GM19025 (cell line): ENCODE results near the gene TPST1.

Experiments used
- ATAC-seq: cut with Tn5 transposase; IDR thresholded peaks from one replicate; pipeline ENCODE4 v1.9.1; 2021; ENCODE audit warnings: mild to moderate bottlenecking, low read depth, moderate library complexity; ENCODE audit not compliant: unreplicated experiment

Gene TPST1

DNA sequence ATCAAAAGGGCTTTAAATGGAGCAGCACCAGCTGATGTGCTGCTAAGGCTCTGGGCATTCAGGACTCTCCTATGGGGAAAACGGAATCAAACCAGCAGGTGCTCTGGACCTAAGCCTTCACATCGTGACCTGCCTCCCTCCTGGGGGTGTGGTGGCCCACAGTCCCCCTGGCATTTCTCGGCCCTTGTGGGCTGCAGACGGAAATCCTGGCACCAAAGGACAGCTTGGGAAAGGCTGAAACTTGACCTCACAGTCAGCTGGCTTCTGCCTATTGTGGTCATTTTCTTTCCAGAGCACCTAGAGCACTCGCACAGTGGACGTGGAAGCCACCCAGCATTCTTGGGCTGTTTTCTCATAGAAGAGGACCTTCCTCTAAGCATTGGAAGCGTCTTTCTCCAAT, 74.8 kb downstream of the TPST1 start:
- ATAC-seq = no peak

DNA sequence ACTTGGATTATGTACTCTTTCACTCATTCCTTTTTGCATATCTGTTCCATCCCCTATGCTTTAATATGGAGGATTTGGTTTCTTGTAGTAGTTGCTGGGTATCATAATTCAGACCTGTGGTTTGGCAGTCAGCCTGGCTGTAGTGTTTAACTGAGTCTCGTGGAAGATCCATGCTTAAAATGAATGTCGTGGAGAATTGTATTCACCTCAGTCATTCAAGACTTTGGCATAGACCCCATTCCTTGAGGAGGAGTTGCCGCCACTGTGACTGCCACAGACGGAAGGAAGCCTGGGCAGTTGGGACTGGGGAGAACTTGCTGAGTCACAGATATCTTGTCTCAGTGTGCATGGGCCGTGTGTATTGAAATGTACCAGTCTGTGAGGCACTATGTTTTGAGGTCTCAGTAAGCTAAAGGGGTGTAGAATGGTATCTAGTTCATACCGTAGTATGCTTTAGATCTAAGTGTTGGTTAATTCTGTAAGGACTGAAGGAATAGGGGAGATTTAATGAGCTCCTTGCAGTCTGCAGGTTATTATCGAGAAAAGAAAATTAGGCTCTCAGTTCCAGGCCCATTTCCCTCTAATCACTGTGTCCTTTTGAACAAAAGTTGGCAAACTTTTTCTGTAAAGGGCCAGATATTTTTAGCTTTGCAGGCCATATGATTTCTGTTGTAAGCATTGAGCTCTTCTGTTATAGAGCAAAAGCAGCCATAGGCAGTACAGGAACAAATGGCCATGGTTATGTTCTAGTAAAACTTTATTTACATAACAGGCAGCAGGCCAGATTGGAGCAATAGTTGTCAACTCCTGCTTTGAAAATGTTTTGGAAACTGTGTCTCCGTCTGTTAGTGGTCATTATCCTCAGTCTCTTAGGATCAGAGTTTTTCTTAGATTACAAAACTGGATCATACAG, 76.8 kb downstream of the TPST1 start:
- no peak for ATAC-seq

GRCh38 chr7:66282591-66282935, 77.4 kb downstream of the TPST1 start:
- no peak for ATAC-seq

- ATAC-seq = no peak
Observed at GRCh38 chr7:66283003-66283920, 78.1 kb downstream of the TPST1 start.

- ATAC-seq = no peak
Observed at GRCh38 chr7:66296001-66296521, 90.9 kb downstream of the TPST1 start.

DNA sequence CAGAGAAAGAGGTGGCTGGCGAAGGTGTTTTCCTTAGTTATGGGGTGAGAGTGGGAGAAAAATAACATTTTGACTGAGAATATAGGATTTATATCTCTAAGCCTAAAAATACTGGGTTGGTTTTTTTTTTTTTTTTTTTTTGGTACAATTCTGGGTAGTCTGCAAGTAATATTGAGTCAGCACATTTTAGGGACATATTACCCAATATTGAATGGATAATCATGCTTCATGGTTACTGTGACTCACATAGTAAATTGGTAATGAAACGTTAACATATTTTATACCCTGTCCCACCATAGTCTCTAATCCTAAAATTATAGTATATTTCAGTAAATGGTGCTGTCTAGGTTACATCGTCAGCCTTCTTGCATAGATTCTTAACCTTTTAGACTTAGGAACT, 91.4 kb downstream of the TPST1 start:
- ATAC-seq = no peak

- no peak for ATAC-seq
Observed at GRCh38 chr7:66297579-66297978, 92.4 kb downstream of the TPST1 start.

DNA sequence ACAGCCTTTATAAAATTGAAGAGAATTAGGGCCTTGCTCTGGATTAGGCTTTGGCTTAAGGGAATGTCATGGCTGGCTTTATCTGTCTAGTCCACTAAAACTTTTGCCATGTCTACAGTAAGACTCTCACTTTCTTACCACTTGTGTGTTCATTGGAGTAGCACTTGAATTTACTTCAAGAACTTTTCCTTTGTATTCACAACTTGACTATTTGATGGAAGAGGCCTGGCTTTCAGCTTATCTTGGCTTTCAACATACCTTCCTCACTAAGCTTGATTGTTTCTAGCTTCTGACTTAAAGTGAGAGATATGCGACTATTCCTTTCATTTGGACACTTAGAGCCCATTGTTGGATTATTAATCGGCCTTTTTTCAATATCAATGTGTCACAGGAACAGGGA, 96.1 kb downstream of the TPST1 start:
- ATAC-seq = no peak

DNA sequence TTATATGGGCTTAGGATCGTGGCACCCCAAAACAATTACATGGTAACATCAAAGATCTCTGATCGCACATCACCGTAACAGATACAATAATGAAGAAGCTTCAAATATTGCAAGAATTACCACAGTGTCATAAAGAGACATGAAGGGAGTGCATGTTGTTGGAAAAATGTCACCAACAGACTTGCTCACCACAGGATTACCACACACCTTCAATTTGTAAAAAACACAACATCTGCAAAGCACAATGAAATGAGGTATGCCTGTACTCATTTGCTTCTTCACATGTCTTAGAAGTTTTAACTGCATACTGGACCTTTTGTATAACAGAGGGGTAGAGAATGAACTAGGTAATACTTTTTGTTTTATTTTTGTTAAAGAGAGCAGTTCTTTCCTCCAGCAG, 96.6 kb downstream of the TPST1 start:
- no peak for ATAC-seq

- ATAC-seq = no peak
Observed at GRCh38 chr7:66303454-66304155, 98.5 kb downstream of the TPST1 start.

DNA sequence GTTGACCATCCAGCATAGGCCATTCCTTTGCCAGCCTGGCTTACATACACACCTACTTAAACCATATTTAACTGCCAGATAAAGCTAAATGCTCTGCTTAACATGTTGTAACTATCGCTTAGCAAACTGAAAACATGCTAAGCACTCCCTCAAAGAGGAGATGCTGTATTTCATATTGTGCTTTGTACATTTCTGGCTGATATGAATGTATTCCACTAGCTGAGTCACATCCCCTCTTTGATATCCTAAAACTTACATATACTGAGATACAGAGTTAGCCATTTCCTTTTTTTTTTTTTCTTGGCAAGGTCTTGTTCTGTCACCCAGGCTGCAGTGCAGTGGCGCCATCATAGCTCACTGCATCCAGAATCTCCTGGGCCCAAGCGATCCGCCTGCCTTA, 99.4 kb downstream of the TPST1 start:
- no peak for ATAC-seq

GRCh38 chr7:66306243-66306642, 101.1 kb downstream of the TPST1 start:
- no peak for ATAC-seq

DNA sequence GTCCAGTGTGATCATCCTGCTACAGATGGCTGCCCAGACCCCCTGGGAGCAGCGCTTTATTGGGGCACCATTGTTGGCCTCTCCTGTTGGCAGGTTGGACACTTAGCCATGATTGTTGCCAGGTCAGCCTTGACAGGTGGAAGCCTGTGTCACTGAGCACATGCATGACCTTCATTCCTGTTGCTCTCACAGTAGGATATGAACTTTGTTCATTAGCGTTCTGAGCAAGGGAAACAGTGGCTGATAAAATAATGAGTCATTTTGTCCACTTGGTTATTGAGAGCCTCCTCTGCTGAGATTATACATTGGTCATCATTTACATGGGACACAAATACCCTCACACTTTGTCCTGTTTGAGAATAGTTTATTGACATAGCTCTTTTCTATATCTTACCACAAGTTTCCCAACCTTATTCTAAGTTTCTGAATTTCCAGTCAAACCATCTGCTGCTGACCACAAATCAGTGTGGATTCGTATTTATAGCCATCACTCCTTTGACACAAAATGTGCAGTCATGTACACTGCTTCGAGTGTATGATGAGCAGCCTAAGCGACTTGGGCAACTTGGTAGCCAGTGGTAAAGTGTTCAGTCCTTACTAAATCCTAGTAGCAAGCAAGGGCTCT, 102.6 kb downstream of the TPST1 start:
- ATAC-seq = no peak

GRCh38 chr7:66308411-66308810, 103.3 kb downstream of the TPST1 start:
- no peak for ATAC-seq

GRCh38 chr7:66310620-66311019, 105.5 kb downstream of the TPST1 start:
- no peak for ATAC-seq

DNA sequence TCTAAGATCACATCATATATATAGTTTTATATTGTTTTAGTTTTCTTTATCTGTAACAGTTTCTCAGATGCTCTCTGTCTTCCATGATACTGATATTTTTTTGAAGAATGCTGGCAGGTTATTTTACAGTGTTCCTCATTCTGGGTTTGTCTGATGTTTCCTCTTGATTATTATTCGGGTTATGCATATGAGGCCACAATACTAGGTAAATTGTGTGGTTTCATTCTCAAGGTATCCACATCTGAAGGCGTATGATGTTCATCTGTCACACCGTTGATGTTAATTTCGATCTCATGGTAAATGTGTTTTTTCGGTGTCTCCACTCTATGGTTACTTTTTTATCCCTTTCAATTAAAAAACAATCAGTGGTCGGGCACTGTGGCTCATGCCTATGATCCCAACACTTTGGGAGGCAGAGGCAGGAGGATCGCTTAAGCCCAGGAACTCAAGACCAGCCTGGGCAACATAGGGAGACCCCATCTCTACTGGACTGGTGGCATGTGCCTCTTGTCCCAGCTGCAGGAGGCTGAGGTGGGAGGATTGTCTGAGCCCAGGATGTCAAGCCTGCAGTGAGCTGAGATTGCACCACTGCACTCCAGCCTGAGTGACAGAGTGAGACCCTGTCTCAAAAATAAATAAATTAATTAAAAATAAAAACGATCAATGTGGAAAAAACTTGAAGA, 108.9 kb downstream of the TPST1 start:
- no peak for ATAC-seq

DNA sequence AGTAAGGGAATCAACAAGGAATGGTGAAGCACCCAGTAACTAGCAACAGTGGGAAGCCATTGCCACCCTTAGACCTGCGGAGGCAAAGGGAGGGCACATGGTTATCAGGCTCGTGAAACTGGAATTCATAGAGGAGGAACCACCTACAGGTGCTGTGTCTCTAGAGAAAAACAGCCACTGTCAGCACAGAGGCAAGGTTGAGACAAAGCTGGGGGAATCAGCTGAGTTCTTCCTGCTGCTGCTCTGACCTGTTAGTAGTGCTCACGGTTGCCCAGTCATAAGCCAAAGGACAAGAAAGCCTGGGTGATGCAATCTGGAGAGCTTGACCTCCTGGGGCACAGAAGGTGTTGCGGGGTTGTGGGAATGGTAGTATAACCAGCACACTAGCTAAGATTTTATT, 110.1 kb downstream of the TPST1 start:
- ATAC-seq = no peak

- ATAC-seq = no peak
Observed at GRCh38 chr7:66319407-66319979, 114.4 kb downstream of the TPST1 start.

- no peak for ATAC-seq
Observed at GRCh38 chr7:66321283-66321682, 116.1 kb downstream of the TPST1 start.
